Measurements from ENCODE around the gene SASH1. TPM values are rescaled to one million over a fixed set of nuclear protein-coding genes. Genes with fewer than 3 reads are reported as not detected.

The SASH1 gene
- polyA plus RNA-seq, 1 donor from 2014 or later: 7.0 TPM

DNA sequence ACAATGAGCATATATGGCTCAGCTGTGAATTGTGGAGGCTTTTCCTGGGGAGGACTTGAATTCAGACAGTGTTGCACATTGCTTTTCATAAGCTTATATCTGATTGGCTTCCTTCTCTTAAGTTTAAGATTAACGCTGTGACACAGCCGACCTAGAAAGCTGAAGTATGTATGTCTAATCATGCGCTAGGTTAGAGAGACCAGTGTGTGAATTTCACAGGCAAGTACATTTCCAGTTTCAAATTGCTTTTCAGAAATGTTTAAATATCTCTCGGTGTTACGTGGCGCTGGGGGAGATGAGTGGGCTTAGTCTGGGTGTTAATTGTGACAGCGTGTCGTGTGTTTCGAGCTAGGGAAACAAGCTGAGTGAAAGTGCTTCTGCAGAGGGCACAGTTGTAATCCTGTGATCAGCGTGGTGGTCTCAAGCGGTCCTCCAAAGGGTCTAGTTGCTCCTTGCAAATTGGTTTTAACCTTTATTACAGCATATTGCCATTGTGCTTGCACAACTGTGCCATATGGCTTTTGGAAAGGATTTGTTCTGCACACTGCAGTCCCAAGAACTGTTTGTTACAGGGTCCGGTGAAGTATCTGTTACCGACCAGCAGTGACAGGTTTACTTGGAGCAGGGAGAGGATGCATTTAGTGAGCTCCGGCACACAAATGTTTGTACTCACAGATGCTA, 166.6 kb downstream of the SASH1 start:
- Histone ChIP-seq H3K79me2 (replicated peaks; ENCODE audit: insufficient read depth, low read length) (no peaks in the 10 kb centered on the region), H3K4me3 (ENCODE audit: low read length) (peak overlapping the region; percentile 53), H3F3A (ENCODE audit: insufficient read depth, low read length, poor library complexity, severe bottlenecking) (no peaks in the 10 kb centered on the region), H3K9me2 (ENCODE audit: insufficient read depth, low read length) (no peaks in the 10 kb centered on the region), H3K4me2 (ENCODE audit: low read length) (no peak overlapping the region), H3K36me3 (ENCODE audit: insufficient read depth, low read length) (no peaks in the 10 kb centered on the region), H3K27me3 (ENCODE audit: insufficient read depth, low read depth, low read length) (no peaks in the 10 kb centered on the region), H3K27ac (ENCODE audit: low read length) (no peak overlapping the region), H3K9ac (ENCODE audit: low read length) (no peak overlapping the region), H3K9me3 (ENCODE audit: low read length) (no peaks in the 10 kb centered on the region), H4K20me1 (ENCODE audit: insufficient read depth) (no peaks in the 10 kb centered on the region), H2AFZ (ENCODE audit: low read depth, low read length) (no peak overlapping the region)
- TF ChIP-seq SMC3 (conservative IDR thresholded peaks at IDR 0.05; ENCODE audit: poor library complexity): no peak
- TF ChIP-seq, protein P1, sequence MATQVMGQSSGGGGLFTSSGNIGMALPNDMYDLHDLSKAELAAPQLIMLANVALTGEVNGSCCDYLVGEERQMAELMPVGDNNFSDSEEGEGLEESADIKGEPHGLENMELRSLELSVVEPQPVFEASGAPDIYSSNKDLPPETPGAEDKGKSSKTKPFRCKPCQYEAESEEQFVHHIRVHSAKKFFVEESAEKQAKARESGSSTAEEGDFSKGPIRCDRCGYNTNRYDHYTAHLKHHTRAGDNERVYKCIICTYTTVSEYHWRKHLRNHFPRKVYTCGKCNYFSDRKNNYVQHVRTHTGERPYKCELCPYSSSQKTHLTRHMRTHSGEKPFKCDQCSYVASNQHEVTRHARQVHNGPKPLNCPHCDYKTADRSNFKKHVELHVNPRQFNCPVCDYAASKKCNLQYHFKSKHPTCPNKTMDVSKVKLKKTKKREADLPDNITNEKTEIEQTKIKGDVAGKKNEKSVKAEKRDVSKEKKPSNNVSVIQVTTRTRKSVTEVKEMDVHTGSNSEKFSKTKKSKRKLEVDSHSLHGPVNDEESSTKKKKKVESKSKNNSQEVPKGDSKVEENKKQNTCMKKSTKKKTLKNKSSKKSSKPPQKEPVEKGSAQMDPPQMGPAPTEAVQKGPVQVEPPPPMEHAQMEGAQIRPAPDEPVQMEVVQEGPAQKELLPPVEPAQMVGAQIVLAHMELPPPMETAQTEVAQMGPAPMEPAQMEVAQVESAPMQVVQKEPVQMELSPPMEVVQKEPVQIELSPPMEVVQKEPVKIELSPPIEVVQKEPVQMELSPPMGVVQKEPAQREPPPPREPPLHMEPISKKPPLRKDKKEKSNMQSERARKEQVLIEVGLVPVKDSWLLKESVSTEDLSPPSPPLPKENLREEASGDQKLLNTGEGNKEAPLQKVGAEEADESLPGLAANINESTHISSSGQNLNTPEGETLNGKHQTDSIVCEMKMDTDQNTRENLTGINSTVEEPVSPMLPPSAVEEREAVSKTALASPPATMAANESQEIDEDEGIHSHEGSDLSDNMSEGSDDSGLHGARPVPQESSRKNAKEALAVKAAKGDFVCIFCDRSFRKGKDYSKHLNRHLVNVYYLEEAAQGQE (IDR thresholded peaks at IDR 0.05; ENCODE audit: borderline replicate concordance): no peak
- TF ChIP-seq MXI1 (conservative IDR thresholded peaks at IDR 0.05; ENCODE audit: poor library complexity, severe bottlenecking): no peak
- no peak for TF ChIP-seq TAF1 (IDR thresholded peaks at IDR 0.05; ENCODE audit: low read depth)
- TF ChIP-seq EZH2 (IDR thresholded peaks at IDR 0.05; ENCODE audit: borderline replicate concordance, insufficient read depth, low read length, poor library complexity, severe bottlenecking): no peak
- no peak for TF ChIP-seq EP300 (conservative IDR thresholded peaks at IDR 0.05; ENCODE audit: poor library complexity, severe bottlenecking)
- TF ChIP-seq RAD21 (conservative IDR thresholded peaks at IDR 0.05): no peak
- no peak for TF ChIP-seq POLR2AphosphoS5 (IDR thresholded peaks at IDR 0.05)
- no peak for TF ChIP-seq CTCF (IDR thresholded peaks at IDR 0.05; ENCODE audit: poor library complexity, severe bottlenecking)

DNA sequence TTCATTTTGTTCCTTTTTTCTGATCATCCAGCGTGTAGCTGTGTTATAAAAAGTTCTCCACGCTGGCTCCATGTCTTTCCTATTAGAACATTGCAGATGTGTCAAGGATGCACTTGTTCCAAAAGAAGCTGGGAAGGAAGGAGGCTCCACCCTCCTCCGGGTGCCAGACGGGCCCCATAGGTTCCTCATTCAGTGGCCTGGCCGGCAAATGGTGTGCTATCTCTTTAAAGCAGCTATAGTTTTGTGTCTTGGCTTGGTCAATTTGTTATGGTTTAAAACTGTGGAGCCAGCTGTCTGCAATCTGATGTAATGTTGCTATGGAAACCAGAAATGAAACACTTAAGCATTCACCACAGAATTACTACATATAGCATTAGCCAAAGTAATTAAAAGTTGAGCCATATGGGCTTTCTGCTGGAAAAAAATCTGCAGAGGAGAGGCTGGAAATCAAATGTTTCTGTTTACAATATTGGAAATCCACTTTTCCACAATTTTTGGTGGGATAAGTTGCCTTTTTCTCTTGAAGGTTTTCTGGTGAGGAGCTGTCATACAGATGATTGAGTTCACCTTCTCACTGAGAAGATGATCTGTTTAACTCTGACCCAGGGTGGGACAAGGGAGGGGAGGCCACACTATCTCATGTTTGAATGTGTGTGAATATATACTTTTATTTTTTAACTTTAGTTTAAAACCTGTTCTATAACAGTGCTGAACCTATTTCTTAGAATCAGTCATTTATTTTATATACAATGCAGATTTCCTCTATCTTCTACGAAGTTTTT, 167.4 kb downstream of the SASH1 start:
- H3K9ac ChIP-seq (ENCODE audit: low read length): no peak overlapping the region
- H3K79me2 ChIP-seq (replicated peaks; ENCODE audit: insufficient read depth, low read length): no peaks in the 10 kb centered on the region
- no peaks in the 10 kb centered on the region for H3K9me2 ChIP-seq (ENCODE audit: insufficient read depth, low read length)
- H3K27me3 ChIP-seq (ENCODE audit: insufficient read depth, low read depth, low read length): no peaks in the 10 kb centered on the region
- H4K20me1 ChIP-seq (ENCODE audit: insufficient read depth): no peaks in the 10 kb centered on the region
- TF ChIP-seq RAD21 (conservative IDR thresholded peaks at IDR 0.05) (no peak), CTCF (IDR thresholded peaks at IDR 0.05; ENCODE audit: poor library complexity, severe bottlenecking) (no peak), MXI1 (conservative IDR thresholded peaks at IDR 0.05; ENCODE audit: poor library complexity, severe bottlenecking) (no peak), SMC3 (conservative IDR thresholded peaks at IDR 0.05; ENCODE audit: poor library complexity) (no peak), POLR2AphosphoS5 (IDR thresholded peaks at IDR 0.05) (no peak), EZH2 (IDR thresholded peaks at IDR 0.05; ENCODE audit: borderline replicate concordance, insufficient read depth, low read length, poor library complexity, severe bottlenecking) (no peak), TAF1 (IDR thresholded peaks at IDR 0.05; ENCODE audit: low read depth) (no peak), EP300 (conservative IDR thresholded peaks at IDR 0.05; ENCODE audit: poor library complexity, severe bottlenecking) (no peak)
- TF ChIP-seq, protein P1 (IDR thresholded peaks at IDR 0.05; ENCODE audit: borderline replicate concordance): no peak
- H3K36me3 ChIP-seq (ENCODE audit: insufficient read depth, low read length): no peaks in the 10 kb centered on the region
- H3K9me3 ChIP-seq (ENCODE audit: low read length): no peaks in the 10 kb centered on the region
- no peak overlapping the region for H3K4me2 ChIP-seq (ENCODE audit: low read length)
- H3K27ac ChIP-seq (ENCODE audit: low read length): no peak overlapping the region
- peak overlapping the region; percentile 53 for H3K4me3 ChIP-seq (ENCODE audit: low read length)
- H3F3A ChIP-seq (ENCODE audit: insufficient read depth, low read length, poor library complexity, severe bottlenecking): no peaks in the 10 kb centered on the region
- no peak overlapping the region for H2AFZ ChIP-seq (ENCODE audit: low read depth, low read length)

All from neural cell (in vitro differentiated cells).